A673 (cell line): ENCODE data around the gene HRC. TPM values are rescaled to one million over a fixed set of nuclear protein-coding genes. Genes with fewer than 3 reads are reported as not detected.
A peak's percentile ranks its signal among the peaks of the same experiment; 100 is the strongest.

Source experiments
- BruUV-seq: library from RNA; stranded (reverse); fragments of 400-500 nt; replicated peaks from 2 replicates; lab custom pipeline; 2021; lab: Mats Ljungman, UMichigan
- CTCF ChIA-PET: fragments of 300-600 bp; sonication (Branson Sonifier 250); formaldehyde crosslinking; loops from one replicate; lab custom pipeline; 2022; ENCODE audit warnings: antibody characterized with exemption; lab: Charles Lee
- POLR2A ChIA-PET: fragments of 300-600 bp; sonication (Branson Sonifier 250); formaldehyde crosslinking; loops from one replicate; lab custom pipeline; 2022; ENCODE audit warnings: antibody characterized with exemption; ENCODE audit not compliant: low non-redundant PET; lab: Charles Lee
- DNase-seq: peaks from one replicate; pipeline ENCODE4 v3.0.0-alpha.2; 2015; ENCODE audit warnings: low spot score
- H3K27ac ChIP-seq: fragments of 200-600 bp; sonication (generic); 2 replicates; pipeline ENCODE4 v1.5.1; 2016; ENCODE audit warnings: mixed run types, low read depth, mild to moderate bottlenecking, mixed read lengths, antibody characterized with exemption, low read length; ENCODE audit not compliant: poor library complexity, severe bottlenecking
- H3K27me3 ChIP-seq: fragments of 200-600 bp; sonication (generic); replicated peaks from 2 replicates; pipeline ENCODE4 v1.6.1; 2017; ENCODE audit warnings: mixed run types, low read depth, mild to moderate bottlenecking, mixed read lengths, antibody characterized with exemption, low read length; ENCODE audit not compliant: insufficient read depth, poor library complexity
- H3K36me3 ChIP-seq: fragments of 200-600 bp; sonication (generic); 2 replicates; pipeline ENCODE4 v1.6.1; 2016; ENCODE audit warnings: mixed run types, mild to moderate bottlenecking, mixed read lengths, antibody characterized with exemption, low read length; ENCODE audit not compliant: insufficient read depth, poor library complexity, severe bottlenecking
- H3K4me1 ChIP-seq: fragments of 200-600 bp; sonication (generic); 2 replicates; pipeline ENCODE4 v1.6.1; 2017; ENCODE audit warnings: mixed run types, mild to moderate bottlenecking, mixed read lengths, antibody characterized with exemption, low read length; ENCODE audit not compliant: insufficient read depth, poor library complexity, severe bottlenecking
- H3K4me3 ChIP-seq: fragments of 200-600 bp; sonication (generic); 2 replicates; pipeline ENCODE4 v1.5.1; 2016; ENCODE audit warnings: low read depth, mixed run types, mild to moderate bottlenecking, mixed read lengths, low read length; ENCODE audit not compliant: poor library complexity, severe bottlenecking
- H3K9me3 ChIP-seq: fragments of 200-600 bp; sonication (generic); 2 replicates; pipeline ENCODE4 v1.6.1; 2016; ENCODE audit warnings: mixed run types, low read depth, mild to moderate bottlenecking, mixed read lengths, antibody characterized with exemption, low read length; ENCODE audit not compliant: poor library complexity, severe bottlenecking
- CTCF ChIP-seq: fragments of 300-800, 200-600 bp; sonication (generic); conservative IDR thresholded peaks from 2 replicates; pipeline ENCODE4 v1.5.1; 2017; ENCODE audit warnings: low read depth, mild to moderate bottlenecking, antibody characterized with exemption, low read length, moderate library complexity, mixed read lengths
- EZH2 ChIP-seq: fragments of 200-600 bp; sonication (generic); IDR thresholded peaks from 2 replicates; pipeline ENCODE4 v1.6.1; 2017; ENCODE audit warnings: borderline replicate concordance, low read depth, mild to moderate bottlenecking, mixed read lengths, antibody characterized with exemption, low read length; ENCODE audit not compliant: poor library complexity, severe bottlenecking
- intact Hi-C: fragments of 100-400 bp; cut with micrococcal nuclease; formaldehyde crosslinking; loops from one replicate; pipeline ENCODE4 v1.10.0; 2022; ENCODE audit not compliant: unreplicated experiment
- total RNA-seq: library from RNA; stranded (reverse); gene quantifications from 2 replicates; pipeline ENCODE4 v1.2.3, GENCODE V29; 2021

The HRC gene
- total RNA-seq, 1 experiment from 2014 or later: not detected

DNA sequence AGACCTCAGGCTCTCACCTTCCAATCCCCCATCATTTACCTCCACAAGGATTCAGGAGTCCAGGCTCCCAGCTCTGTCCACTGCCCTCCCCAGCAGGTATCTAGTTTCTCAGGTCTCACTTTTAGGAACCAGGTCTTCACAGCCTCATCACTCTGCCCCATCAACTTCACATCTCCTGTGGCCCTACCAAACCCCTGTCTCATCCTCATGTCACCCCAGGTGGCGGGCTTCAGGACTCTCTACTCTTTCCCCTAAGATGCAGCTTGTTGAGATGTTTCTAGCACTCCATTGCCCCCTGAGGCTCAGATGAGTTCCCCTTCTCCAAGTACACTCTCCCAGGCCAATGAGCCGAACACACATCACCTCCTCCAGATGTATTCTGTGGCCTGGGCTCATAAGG, 34.3 kb downstream of the HRC start:
- Histone ChIP-seq H3K9me3 (no peaks in the 10 kb centered on the region), H3K4me1 (peaks cover 11% of the 10 kb centered on the region), H3K27me3 (no peaks in the 10 kb centered on the region), H3K27ac (no peak overlapping the region), H3K4me3 (no peak overlapping the region), H3K36me3 (no peaks in the 10 kb centered on the region)
- TF ChIP-seq EZH2 (no peak), CTCF (no peak)
- ChIA-PET POLR2A (no interaction called here), CTCF (interaction anchor here (1.5 kb wide), 1 partner anchor 26 kb away, joined by 4 read pairs; no protein-coding TSS in a partner anchor)
- BruUV-seq: no TSS peak
- intact Hi-C loops: no loop called here
- DNase-seq: no peak

- Histone ChIP-seq H3K27me3 (no peaks in the 10 kb centered on the region), H3K36me3 (no peaks in the 10 kb centered on the region), H3K9me3 (no peaks in the 10 kb centered on the region), H3K4me3 (peak overlapping the region; percentile 79), H3K4me1 (peaks cover 11% of the 10 kb centered on the region), H3K27ac (peak overlapping the region; percentile 97)
- CTCF ChIA-PET: interaction anchor here (1.5 kb wide), 1 partner anchor 26 kb away, joined by 4 read pairs; no protein-coding TSS in a partner anchor
- DNase-seq: no peak
- no peak for TF ChIP-seq EZH2
- no peak for TF ChIP-seq CTCF
- no TSS peak for BruUV-seq
- intact Hi-C loops: no loop called here
- POLR2A ChIA-PET: no interaction called here
Measured at GRCh38 chr19:49120325-49120683, 34.9 kb downstream of the HRC start.

DNA sequence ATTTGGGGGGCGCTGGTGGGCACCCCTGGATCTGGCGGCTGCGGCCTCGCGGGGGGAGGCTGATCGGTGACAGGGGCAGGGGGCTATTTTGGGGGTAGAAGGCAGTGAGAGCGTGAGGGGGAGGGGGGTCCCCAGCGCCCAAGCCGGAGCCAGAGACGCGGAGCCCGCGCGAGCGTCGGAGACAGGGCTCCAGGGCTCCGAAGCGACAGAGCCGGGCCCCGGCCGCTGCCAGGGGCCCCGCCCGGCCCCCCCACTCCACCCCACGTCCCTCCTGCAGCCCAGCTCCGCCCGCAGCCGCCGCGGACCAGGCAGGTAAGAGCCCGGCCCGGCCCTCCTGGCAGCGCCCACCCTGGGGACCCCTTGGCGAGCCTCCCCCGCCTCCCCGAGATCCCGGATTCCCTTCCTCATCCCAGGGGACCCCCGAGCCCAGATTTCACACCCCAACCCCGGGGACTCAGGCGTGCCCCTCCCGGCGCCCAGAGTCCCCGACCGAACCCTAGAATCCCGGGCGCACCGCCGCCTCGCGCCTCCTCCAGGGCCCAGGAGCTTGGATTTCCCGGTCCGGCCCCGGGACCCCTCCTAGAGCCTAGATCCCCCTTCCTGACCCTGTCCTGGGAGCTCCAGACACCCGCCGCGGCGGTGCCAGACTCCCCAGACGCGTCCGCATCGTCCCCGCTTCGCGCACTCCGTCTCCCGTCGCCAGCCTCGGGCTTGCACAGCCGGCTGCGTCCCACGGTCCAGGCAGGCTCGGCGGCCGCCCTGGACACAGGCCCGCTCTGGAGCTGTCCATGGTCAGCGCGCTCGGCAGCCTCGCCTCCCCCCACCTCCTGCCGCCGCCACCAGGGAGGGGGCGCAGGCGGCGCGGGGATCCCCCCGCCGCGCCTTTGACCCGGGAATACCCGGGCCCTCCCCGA, 35.5 kb downstream of the HRC start, which contains the start of gene PPFIA3:
Gene PPFIA3 (plus strand): TSS at position 134 of the 914 bp plus-strand sequence. CDS start 8,330 bp downstream, outside the sequence.
- DNase-seq: peak; percentile 42

More for the DNA sequence above, 35.5 kb downstream of the HRC start, which contains the start of gene PPFIA3:
- intact Hi-C loops: no loop called here
- BruUV-seq: no TSS peak
- ChIA-PET POLR2A (interaction anchor here (0.6 to 0.8 kb wide), 2 partner anchors 20 to 29 kb away, joined by 5 to 7 read pairs; no protein-coding TSS in a partner anchor), CTCF (interaction anchor here (1.5 kb wide), 1 partner anchor 27 kb away, joined by 4 read pairs; no protein-coding TSS in a partner anchor)
- H3K4me3 ChIP-seq: peak within 1 kb of the TSS; percentile 79
- no peak for TF ChIP-seq CTCF
- no peak for TF ChIP-seq EZH2
- peaks cover 11% of the 10 kb centered on the region for H3K4me1 ChIP-seq
- no peaks in the 10 kb centered on the region for H3K36me3 ChIP-seq
- no peaks in the 10 kb centered on the region for H3K9me3 ChIP-seq
- H3K27ac ChIP-seq: peak within 1 kb of the TSS; percentile 97
- no peaks in the 10 kb centered on the region for H3K27me3 ChIP-seq
